Liver (tissue), 9 donors: ENCODE measurements around the gene RAB5IF. TPM values are rescaled to one million over a fixed set of nuclear protein-coding genes. Genes with fewer than 3 reads are reported as not detected.
A peak's percentile ranks its signal among the peaks of the same experiment; 100 is the strongest.

Source experiments
- DNase-seq: peaks from one replicate; pipeline ENCODE4 v3.0.0-alpha.2; 2017; ENCODE audit warnings: low spot score
- H3K27ac ChIP-seq, 2 donors: one replicate each; pipeline ENCODE4 v1.7.0; 2013; ENCODE audit warnings: inconsistent platforms in 2 of 2, low read length in 2 of 2, control low read depth in 1 of 2, low read depth in 1 of 2, mild to moderate bottlenecking in 1 of 2
- H3K27me3 ChIP-seq, 4 donors: one replicate each; pipeline versions ENCODE4 v1.6.1 to v1.7.0; 2013; ENCODE audit warnings: low read length in 3 of 4, inconsistent platforms in 1 of 4, mild to moderate bottlenecking in 1 of 4, moderate library complexity in 1 of 4; ENCODE audit not compliant: control insufficient read depth in 4 of 4, insufficient read depth in 4 of 4
- H3K36me3 ChIP-seq, 4 donors: one replicate each; pipeline versions ENCODE4 v1.6.1 to v1.7.0; 2013; ENCODE audit warnings: low read length in 3 of 4, mild to moderate bottlenecking in 3 of 4, low read depth in 1 of 4, moderate library complexity in 1 of 4; ENCODE audit not compliant: control insufficient read depth in 4 of 4, insufficient read depth in 3 of 4
- H3K4me1 ChIP-seq, 4 donors: one replicate each; pipeline versions ENCODE4 v1.6.1 to v1.7.0; 2013; ENCODE audit warnings: low read length in 3 of 4, mild to moderate bottlenecking in 3 of 4, moderate library complexity in 1 of 4; ENCODE audit not compliant: control insufficient read depth in 4 of 4, insufficient read depth in 4 of 4
- H3K4me3 ChIP-seq, 3 donors: one replicate each; pipeline versions ENCODE4 v1.6.1 to v1.7.0; 2013; ENCODE audit warnings: low read length in 3 of 3, control low read depth in 1 of 3, low read depth in 1 of 3, mild to moderate bottlenecking in 1 of 3
- H3K9ac ChIP-seq, 2 donors: one replicate each; pipeline ENCODE4 v1.7.0; 2013; ENCODE audit warnings: low read length in 2 of 2, mild to moderate bottlenecking in 2 of 2, moderate library complexity in 2 of 2, control low read depth in 1 of 2, low read depth in 1 of 2
- H3K9me3 ChIP-seq, 4 donors: one replicate each; pipeline versions ENCODE4 v1.6.1 to v1.7.0; 2013; ENCODE audit warnings: low read length in 3 of 4; ENCODE audit not compliant: control insufficient read depth in 4 of 4
- EGR1 ChIP-seq, 2 donors: IDR thresholded peaks; 2 replicates each; pipeline ENCODE4 v1.6.1; 2016 to 2018; ENCODE audit warnings: antibody characterized with exemption in 2 of 2, low read depth in 2 of 2
- FOXA1 ChIP-seq: IDR thresholded peaks from 2 replicates; pipeline ENCODE4 v1.6.1; 2016; ENCODE audit warnings: antibody characterized with exemption
- FOXA2 ChIP-seq: IDR thresholded peaks from 2 replicates; pipeline ENCODE4 v1.6.1; 2016; ENCODE audit warnings: antibody characterized with exemption
- GABPA ChIP-seq, 2 donors: IDR thresholded peaks in 1 of 2; conservative IDR thresholded peaks in 1 of 2; 2 replicates each; pipeline ENCODE4 v1.6.1; 2016; ENCODE audit warnings: antibody characterized with exemption in 2 of 2, mild to moderate bottlenecking in 1 of 2, moderate library complexity in 1 of 2
- HNF4A ChIP-seq, 2 donors: conservative IDR thresholded peaks; 2 replicates each; pipeline ENCODE4 v1.6.1; 2016; ENCODE audit warnings: antibody characterized with exemption in 2 of 2, mild to moderate bottlenecking in 2 of 2
- HNF4G ChIP-seq: IDR thresholded peaks from 2 replicates; pipeline ENCODE4 v1.6.1; 2016; ENCODE audit warnings: antibody characterized with exemption
- JUND ChIP-seq, 2 donors: IDR thresholded peaks; 2 replicates each; pipeline ENCODE4 v1.6.1; 2016; ENCODE audit warnings: antibody characterized with exemption in 2 of 2
- MAX ChIP-seq: IDR thresholded peaks from 2 replicates; pipeline ENCODE4 v1.6.1; 2016; ENCODE audit warnings: antibody characterized with exemption
- NR2F2 ChIP-seq: IDR thresholded peaks from 2 replicates; pipeline ENCODE4 v1.6.1; 2016; ENCODE audit warnings: antibody characterized with exemption
- RAD21 ChIP-seq, 2 donors: IDR thresholded peaks; 2 replicates each; pipeline ENCODE4 v1.6.1; 2016; ENCODE audit warnings: antibody characterized with exemption in 2 of 2, mild to moderate bottlenecking in 2 of 2
- RXRA ChIP-seq, 2 donors: IDR thresholded peaks; 2 replicates each; pipeline ENCODE4 v1.6.1; 2017 to 2018; ENCODE audit warnings: antibody characterized with exemption in 2 of 2, mild to moderate bottlenecking in 1 of 2
- SP1 ChIP-seq: IDR thresholded peaks from 2 replicates; pipeline ENCODE4 v1.6.1; 2018; ENCODE audit warnings: antibody characterized with exemption, mild to moderate bottlenecking
- TAF1 ChIP-seq: conservative IDR thresholded peaks from 2 replicates; pipeline ENCODE4 v1.6.1; 2016; ENCODE audit warnings: antibody characterized with exemption, mild to moderate bottlenecking
- YY1 ChIP-seq: IDR thresholded peaks from 2 replicates; pipeline ENCODE4 v1.6.1; 2016; ENCODE audit warnings: antibody characterized with exemption, mild to moderate bottlenecking
- WGBS: extraction: QIAGEN DNeasy Blood & Tissue Kit; methylation state at CpG from one replicate; pipeline ENCODE4 v1.1.7; 2013; 5-methylcytosine and 5-hydroxymethylcytosine counted together
- polyA plus RNA-seq, 2 donors: library from polyadenylated mRNA; stranded (reverse) in 1 of 2; unstranded in 1 of 2; fragments of 200-250 nt in 1 of 2; fragments of >200 nt in 1 of 2; fragmentation: Nextera tagmentation in 1 of 2; extraction: Ambion mirVana in 1 of 2; gene quantifications; one replicate each; pipeline versions ENCODE4 v1.2.1 to v1.2.3, GENCODE V29; 2013 to 2015
- total RNA-seq, 2 donors: library from RNA; depleted of rRNA; stranded (reverse); fragments of >200 nt; gene quantifications; one replicate each; pipeline ENCODE4 v1.2.3, GENCODE V29; 2014
- TF ChIP-seq, protein P1 (sequence below): IDR thresholded peaks from 2 replicates; pipeline ENCODE4 v1.6.1; 2016; ENCODE audit warnings: antibody characterized with exemption, mild to moderate bottlenecking
- TF ChIP-seq, protein P2 (sequence below): IDR thresholded peaks from 2 replicates; pipeline ENCODE4 v1.6.1; 2016; ENCODE audit warnings: antibody characterized with exemption
- TF ChIP-seq, protein P3 (sequence below): fragments of 150-350 bp; IDR thresholded peaks from 2 replicates; pipeline ENCODE4 v1.5.1; 2017; ENCODE audit warnings: improper control_type of control experiment, low read depth, low read length; ENCODE audit not compliant: missing input control
- TF ChIP-seq, protein P4 (sequence below): IDR thresholded peaks from 2 replicates; pipeline ENCODE4 v1.6.1; 2016; ENCODE audit warnings: antibody characterized with exemption
- donor health status: healthy.
- donor health status: healthy.
- donor health status: healthy.
- donor health status: healthy.
- donor health status: healthy.

RAB5IF gene
- total and polyA plus RNA-seq, 4 donors = 58.9 to 170 (median 125) TPM

- 58% methylated on average over 5 of the region's 5 CpGs for WGBS
- Histone ChIP-seq H3K4me1 (peaks cover 0 to 2% (median under 1%) of the 10 kb centered on the region in 4 donors), H3K4me3 (no peak overlapping the region), H3K36me3 (no peaks in the 10 kb centered on the region), H3K27me3 (no peaks in the 10 kb centered on the region), H3K9me3 (no peaks in the 10 kb centered on the region), H3K27ac (no peak overlapping the region), H3K9ac (peak overlapping the region in 1 of 2 donors; percentile 38)
- no peak for DNase-seq
- TF ChIP-seq TAF1 (no peak), NR2F2 (no peak)
- TF ChIP-seq, protein P1, sequence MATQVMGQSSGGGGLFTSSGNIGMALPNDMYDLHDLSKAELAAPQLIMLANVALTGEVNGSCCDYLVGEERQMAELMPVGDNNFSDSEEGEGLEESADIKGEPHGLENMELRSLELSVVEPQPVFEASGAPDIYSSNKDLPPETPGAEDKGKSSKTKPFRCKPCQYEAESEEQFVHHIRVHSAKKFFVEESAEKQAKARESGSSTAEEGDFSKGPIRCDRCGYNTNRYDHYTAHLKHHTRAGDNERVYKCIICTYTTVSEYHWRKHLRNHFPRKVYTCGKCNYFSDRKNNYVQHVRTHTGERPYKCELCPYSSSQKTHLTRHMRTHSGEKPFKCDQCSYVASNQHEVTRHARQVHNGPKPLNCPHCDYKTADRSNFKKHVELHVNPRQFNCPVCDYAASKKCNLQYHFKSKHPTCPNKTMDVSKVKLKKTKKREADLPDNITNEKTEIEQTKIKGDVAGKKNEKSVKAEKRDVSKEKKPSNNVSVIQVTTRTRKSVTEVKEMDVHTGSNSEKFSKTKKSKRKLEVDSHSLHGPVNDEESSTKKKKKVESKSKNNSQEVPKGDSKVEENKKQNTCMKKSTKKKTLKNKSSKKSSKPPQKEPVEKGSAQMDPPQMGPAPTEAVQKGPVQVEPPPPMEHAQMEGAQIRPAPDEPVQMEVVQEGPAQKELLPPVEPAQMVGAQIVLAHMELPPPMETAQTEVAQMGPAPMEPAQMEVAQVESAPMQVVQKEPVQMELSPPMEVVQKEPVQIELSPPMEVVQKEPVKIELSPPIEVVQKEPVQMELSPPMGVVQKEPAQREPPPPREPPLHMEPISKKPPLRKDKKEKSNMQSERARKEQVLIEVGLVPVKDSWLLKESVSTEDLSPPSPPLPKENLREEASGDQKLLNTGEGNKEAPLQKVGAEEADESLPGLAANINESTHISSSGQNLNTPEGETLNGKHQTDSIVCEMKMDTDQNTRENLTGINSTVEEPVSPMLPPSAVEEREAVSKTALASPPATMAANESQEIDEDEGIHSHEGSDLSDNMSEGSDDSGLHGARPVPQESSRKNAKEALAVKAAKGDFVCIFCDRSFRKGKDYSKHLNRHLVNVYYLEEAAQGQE = no peak
- TF ChIP-seq, protein P2, sequence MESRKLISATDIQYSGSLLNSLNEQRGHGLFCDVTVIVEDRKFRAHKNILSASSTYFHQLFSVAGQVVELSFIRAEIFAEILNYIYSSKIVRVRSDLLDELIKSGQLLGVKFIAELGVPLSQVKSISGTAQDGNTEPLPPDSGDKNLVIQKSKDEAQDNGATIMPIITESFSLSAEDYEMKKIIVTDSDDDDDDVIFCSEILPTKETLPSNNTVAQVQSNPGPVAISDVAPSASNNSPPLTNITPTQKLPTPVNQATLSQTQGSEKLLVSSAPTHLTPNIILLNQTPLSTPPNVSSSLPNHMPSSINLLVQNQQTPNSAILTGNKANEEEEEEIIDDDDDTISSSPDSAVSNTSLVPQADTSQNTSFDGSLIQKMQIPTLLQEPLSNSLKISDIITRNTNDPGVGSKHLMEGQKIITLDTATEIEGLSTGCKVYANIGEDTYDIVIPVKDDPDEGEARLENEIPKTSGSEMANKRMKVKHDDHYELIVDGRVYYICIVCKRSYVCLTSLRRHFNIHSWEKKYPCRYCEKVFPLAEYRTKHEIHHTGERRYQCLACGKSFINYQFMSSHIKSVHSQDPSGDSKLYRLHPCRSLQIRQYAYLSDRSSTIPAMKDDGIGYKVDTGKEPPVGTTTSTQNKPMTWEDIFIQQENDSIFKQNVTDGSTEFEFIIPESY = no peak
Measured at GRCh38 chr20:36599912-36600345, 5.7 kb upstream of the RAB5IF start.

DNA sequence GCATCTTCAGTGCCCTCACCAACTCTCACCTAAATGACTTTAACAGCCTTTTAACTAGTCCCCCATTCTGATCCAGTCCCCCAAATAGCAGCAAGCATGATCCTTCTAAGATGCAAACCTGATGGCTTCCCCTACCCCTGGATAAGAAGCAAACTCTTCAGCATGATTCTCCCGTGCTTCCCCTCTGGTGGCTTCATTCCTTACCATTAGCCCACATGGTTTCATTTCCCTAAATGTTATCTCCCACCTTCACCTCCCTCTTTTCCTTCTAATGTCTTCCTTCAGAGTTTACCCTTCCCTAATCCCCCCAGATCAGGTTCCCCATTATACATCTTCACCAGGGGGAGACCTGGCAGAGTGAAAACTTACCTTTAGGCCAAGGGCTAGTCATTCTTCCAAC lies 4.0 kb upstream of the RAB5IF start:
- 69% methylated on average over 1 of the region's 1 CpG for WGBS
- Histone ChIP-seq H3K4me3 (no peak overlapping the region), H3K27ac (no peak overlapping the region), H3K9ac (no peak overlapping the region), H3K9me3 (no peaks in the 10 kb centered on the region), H3K36me3 (no peaks in the 10 kb centered on the region), H3K27me3 (no peaks in the 10 kb centered on the region), H3K4me1 (peaks cover 0 to 9% (median 3%) of the 10 kb centered on the region in 4 donors)
- TF ChIP-seq FOXA1 = no peak
- TF ChIP-seq YY1 = no peak
- no peak for TF ChIP-seq EGR1 (IDR thresholded peaks at IDR 0.05; ENCODE audit: low read depth in 2 of 2)
- TF ChIP-seq, protein P2 = no peak
- TF ChIP-seq HNF4G = no peak
- no peak for TF ChIP-seq NR2F2
- TF ChIP-seq JUND (IDR thresholded peaks at IDR 0.05) = no peak
- TF ChIP-seq, protein P3, sequence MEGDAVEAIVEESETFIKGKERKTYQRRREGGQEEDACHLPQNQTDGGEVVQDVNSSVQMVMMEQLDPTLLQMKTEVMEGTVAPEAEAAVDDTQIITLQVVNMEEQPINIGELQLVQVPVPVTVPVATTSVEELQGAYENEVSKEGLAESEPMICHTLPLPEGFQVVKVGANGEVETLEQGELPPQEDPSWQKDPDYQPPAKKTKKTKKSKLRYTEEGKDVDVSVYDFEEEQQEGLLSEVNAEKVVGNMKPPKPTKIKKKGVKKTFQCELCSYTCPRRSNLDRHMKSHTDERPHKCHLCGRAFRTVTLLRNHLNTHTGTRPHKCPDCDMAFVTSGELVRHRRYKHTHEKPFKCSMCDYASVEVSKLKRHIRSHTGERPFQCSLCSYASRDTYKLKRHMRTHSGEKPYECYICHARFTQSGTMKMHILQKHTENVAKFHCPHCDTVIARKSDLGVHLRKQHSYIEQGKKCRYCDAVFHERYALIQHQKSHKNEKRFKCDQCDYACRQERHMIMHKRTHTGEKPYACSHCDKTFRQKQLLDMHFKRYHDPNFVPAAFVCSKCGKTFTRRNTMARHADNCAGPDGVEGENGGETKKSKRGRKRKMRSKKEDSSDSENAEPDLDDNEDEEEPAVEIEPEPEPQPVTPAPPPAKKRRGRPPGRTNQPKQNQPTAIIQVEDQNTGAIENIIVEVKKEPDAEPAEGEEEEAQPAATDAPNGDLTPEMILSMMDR = no peak
- TF ChIP-seq, protein P4, sequence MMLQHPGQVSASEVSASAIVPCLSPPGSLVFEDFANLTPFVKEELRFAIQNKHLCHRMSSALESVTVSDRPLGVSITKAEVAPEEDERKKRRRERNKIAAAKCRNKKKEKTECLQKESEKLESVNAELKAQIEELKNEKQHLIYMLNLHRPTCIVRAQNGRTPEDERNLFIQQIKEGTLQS = no peak
- no peak for TF ChIP-seq FOXA2
- TF ChIP-seq GABPA (IDR thresholded peaks at IDR 0.05 in 1 of 2, conservative IDR thresholded peaks at IDR 0.05 in 1 of 2) = no peak
- no peak for TF ChIP-seq SP1
- TF ChIP-seq RXRA (IDR thresholded peaks at IDR 0.05) = no peak
- no peak for TF ChIP-seq HNF4A (conservative IDR thresholded peaks at IDR 0.05)
- no peak for TF ChIP-seq TAF1
- TF ChIP-seq MAX = no peak
- TF ChIP-seq, protein P1 = no peak
- TF ChIP-seq RAD21 (IDR thresholded peaks at IDR 0.05) = no peak
- DNase-seq = no peak
